ENCODE results near the gene PI3. TPM values are rescaled to one million over a fixed set of nuclear protein-coding genes. Genes with fewer than 3 reads are reported as not detected.
"Not testable (repeated sequence)": the region's sequence is repeated elsewhere in the genome, so short reads cannot be mapped to it uniquely, and the experiment has no call there.

PI3 gene
- total RNA-seq, 1 donor from 2014 or later: not detected

GRCh38 chr20:45154183-45154582 lies 20.5 kb upstream of the PI3 start:
- Mint-ChIP-seq H3K27me3 (ENCODE audit: unreplicated experiment) (peaks cover 48% of the 10 kb centered on the region), H3K27ac (ENCODE audit: unreplicated experiment) (no peak overlapping the region)

GRCh38 chr20:45154794-45155193 lies 19.9 kb upstream of the PI3 start:
- not testable (repeated sequence) for H3K4me3 Mint-ChIP-seq (ENCODE audit: unreplicated experiment); H3K36me3 Mint-ChIP-seq (ENCODE audit: unreplicated experiment); H3K9me3 Mint-ChIP-seq (ENCODE audit: unreplicated experiment); DNase-seq (ENCODE audit: extremely low spot score, unreplicated experiment); H3K27ac Mint-ChIP-seq (ENCODE audit: unreplicated experiment); H3K4me1 Mint-ChIP-seq (ENCODE audit: unreplicated experiment)
- H3K27me3 Mint-ChIP-seq (ENCODE audit: unreplicated experiment): peaks cover 42% of the 10 kb centered on the region

More at GRCh38 chr20:45154183-45154582, 20.5 kb upstream of the PI3 start:
- Mint-ChIP-seq H3K9me3 (ENCODE audit: unreplicated experiment) (peaks cover 5% of the 10 kb centered on the region), H3K36me3 (ENCODE audit: unreplicated experiment) (no peaks in the 10 kb centered on the region), H3K4me1 (ENCODE audit: unreplicated experiment) (no peaks in the 10 kb centered on the region), H3K4me3 (ENCODE audit: unreplicated experiment) (no peak overlapping the region)
- TF ChIP-seq CTCF (IDR thresholded peaks at IDR 0.05): no peak
- no peak for DNase-seq (ENCODE audit: extremely low spot score, unreplicated experiment)

GRCh38 chr20:45156713-45157112 lies 18.0 kb upstream of the PI3 start:
- H3K4me3 Mint-ChIP-seq (ENCODE audit: unreplicated experiment): no peak overlapping the region
- H3K27me3 Mint-ChIP-seq (ENCODE audit: unreplicated experiment): peaks cover 38% of the 10 kb centered on the region
- no peaks in the 10 kb centered on the region for H3K4me1 Mint-ChIP-seq (ENCODE audit: unreplicated experiment)
- H3K36me3 Mint-ChIP-seq (ENCODE audit: unreplicated experiment): no peaks in the 10 kb centered on the region
- DNase-seq (ENCODE audit: extremely low spot score, unreplicated experiment): no peak
- H3K9me3 Mint-ChIP-seq (ENCODE audit: unreplicated experiment): peaks cover 10% of the 10 kb centered on the region
- no peak for TF ChIP-seq CTCF (IDR thresholded peaks at IDR 0.05)
- H3K27ac Mint-ChIP-seq (ENCODE audit: unreplicated experiment): no peak overlapping the region

- H3K9me3 Mint-ChIP-seq (ENCODE audit: unreplicated experiment): peaks cover 19% of the 10 kb centered on the region
- H3K27me3 Mint-ChIP-seq (ENCODE audit: unreplicated experiment): peaks cover 31% of the 10 kb centered on the region
- DNase-seq (ENCODE audit: extremely low spot score, unreplicated experiment): no peak
- no peak for TF ChIP-seq CTCF (IDR thresholded peaks at IDR 0.05)
- no peaks in the 10 kb centered on the region for H3K4me1 Mint-ChIP-seq (ENCODE audit: unreplicated experiment)
- H3K36me3 Mint-ChIP-seq (ENCODE audit: unreplicated experiment): no peaks in the 10 kb centered on the region
- H3K27ac Mint-ChIP-seq (ENCODE audit: unreplicated experiment): no peak overlapping the region
- H3K4me3 Mint-ChIP-seq (ENCODE audit: unreplicated experiment): no peak overlapping the region
These were observed 16.7 kb upstream of the PI3 start for GRCh38 chr20:45157962-45158361.

DNA sequence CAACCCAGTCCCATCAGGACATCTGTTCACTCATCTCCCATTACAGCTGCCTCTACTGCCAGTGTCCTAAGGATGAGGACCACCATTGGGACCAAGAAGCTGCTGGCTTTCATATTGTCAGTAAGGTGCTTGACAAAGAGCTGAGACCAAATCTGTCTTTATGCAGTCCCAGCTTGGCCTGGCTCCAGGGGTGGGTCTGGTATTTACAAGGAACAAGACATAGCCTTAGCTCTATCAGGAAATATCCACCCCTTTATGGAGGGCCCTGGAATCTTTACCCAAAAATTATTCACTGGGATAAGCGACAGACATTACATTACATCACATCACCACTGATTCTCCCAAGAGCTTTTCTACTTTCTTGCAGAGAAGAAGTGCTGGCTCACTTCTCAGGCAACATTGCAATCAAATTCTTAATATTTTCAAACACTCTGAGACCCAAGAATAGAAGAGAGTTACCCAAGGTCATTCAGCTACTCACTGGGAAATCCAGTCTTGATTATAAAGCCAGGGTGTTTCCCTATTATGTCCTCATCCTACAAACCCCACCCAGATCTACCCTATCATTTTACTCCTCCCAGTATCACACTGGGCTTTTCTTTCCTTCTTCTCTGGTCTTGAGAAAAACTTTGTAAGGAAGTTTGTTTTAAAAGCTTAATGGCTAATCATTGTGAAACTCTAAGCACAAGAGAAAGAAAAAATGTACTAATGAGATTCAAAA lies 11.5 kb upstream of the PI3 start:
- no peak for DNase-seq (ENCODE audit: extremely low spot score, unreplicated experiment)
- Mint-ChIP-seq H3K27ac (ENCODE audit: unreplicated experiment) (no peak overlapping the region), H3K36me3 (ENCODE audit: unreplicated experiment) (no peaks in the 10 kb centered on the region), H3K4me1 (ENCODE audit: unreplicated experiment) (no peaks in the 10 kb centered on the region), H3K4me3 (ENCODE audit: unreplicated experiment) (no peak overlapping the region), H3K27me3 (ENCODE audit: unreplicated experiment) (peaks cover 45% of the 10 kb centered on the region), H3K9me3 (ENCODE audit: unreplicated experiment) (peaks cover 24% of the 10 kb centered on the region)
- no peak for TF ChIP-seq CTCF (IDR thresholded peaks at IDR 0.05)
